Measurements from ENCODE around the gene PLCL1. TPM values are rescaled to one million over a fixed set of nuclear protein-coding genes. Genes with fewer than 3 reads are reported as not detected.

Gene PLCL1
- total RNA-seq, 1 donor from 2014 or later: 0.08 TPM

DNA sequence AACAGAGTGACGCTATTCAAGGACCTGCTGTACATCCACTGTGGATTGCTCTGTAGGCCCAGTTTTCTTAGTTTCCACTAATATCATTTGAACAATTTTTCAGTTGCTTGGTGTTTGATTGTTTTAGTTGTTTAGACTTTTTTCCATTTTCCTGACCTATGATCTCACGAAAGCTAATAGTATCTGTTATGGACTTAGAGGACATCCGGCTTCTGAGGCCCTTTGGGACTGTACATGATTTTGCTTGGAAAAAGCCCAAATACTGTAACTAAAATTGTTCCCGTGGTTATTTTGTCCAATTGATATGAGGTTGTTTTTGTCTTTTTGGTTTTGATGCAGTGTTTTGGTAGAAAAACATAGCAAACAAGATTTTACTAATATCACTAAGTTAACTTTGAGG lies 174.6 kb downstream of the PLCL1 start:
- TF ChIP-seq, protein P1, sequence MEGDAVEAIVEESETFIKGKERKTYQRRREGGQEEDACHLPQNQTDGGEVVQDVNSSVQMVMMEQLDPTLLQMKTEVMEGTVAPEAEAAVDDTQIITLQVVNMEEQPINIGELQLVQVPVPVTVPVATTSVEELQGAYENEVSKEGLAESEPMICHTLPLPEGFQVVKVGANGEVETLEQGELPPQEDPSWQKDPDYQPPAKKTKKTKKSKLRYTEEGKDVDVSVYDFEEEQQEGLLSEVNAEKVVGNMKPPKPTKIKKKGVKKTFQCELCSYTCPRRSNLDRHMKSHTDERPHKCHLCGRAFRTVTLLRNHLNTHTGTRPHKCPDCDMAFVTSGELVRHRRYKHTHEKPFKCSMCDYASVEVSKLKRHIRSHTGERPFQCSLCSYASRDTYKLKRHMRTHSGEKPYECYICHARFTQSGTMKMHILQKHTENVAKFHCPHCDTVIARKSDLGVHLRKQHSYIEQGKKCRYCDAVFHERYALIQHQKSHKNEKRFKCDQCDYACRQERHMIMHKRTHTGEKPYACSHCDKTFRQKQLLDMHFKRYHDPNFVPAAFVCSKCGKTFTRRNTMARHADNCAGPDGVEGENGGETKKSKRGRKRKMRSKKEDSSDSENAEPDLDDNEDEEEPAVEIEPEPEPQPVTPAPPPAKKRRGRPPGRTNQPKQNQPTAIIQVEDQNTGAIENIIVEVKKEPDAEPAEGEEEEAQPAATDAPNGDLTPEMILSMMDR (IDR thresholded peaks at IDR 0.05; ENCODE audit: insufficient read depth, low read length, poor library complexity, severe bottlenecking): no peak
- Histone ChIP-seq H3K4me3 (ENCODE audit: low read depth, low read length) (no peak overlapping the region), H3K36me3 (ENCODE audit: control insufficient read depth, insufficient read depth, low read length) (no peaks in the 10 kb centered on the region), H3K27me3 (ENCODE audit: control insufficient read depth, insufficient read depth, low read length) (no peaks in the 10 kb centered on the region)
- DNase-seq (ENCODE audit: low read depth): no peak

DNA sequence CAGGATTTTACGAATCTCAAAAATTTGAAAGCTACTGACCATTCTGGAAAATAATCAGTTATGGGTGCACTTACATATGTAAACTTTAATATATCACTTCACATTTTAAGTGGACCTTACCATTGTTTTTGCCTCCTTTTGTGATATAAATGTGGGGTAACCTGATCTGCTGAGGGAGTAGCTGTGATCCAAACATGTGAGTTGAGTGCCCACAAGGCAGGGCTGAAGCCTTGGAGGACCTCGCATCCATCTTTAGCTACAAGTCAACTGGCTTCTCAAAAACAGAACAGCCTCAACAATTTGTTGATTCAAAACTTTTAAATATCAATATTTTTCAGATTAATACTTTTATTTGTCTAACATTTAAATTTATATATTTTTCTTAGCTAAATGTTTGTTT lies 178.2 kb downstream of the PLCL1 start:
- Histone ChIP-seq H3K36me3 (ENCODE audit: control insufficient read depth, insufficient read depth, low read length) (no peaks in the 10 kb centered on the region), H3K27me3 (ENCODE audit: control insufficient read depth, insufficient read depth, low read length) (no peaks in the 10 kb centered on the region), H3K4me3 (ENCODE audit: low read depth, low read length) (no peak overlapping the region)
- DNase-seq (ENCODE audit: low read depth): no peak
- TF ChIP-seq, protein P1 (IDR thresholded peaks at IDR 0.05; ENCODE audit: insufficient read depth, low read length, poor library complexity, severe bottlenecking): no peak

DNA sequence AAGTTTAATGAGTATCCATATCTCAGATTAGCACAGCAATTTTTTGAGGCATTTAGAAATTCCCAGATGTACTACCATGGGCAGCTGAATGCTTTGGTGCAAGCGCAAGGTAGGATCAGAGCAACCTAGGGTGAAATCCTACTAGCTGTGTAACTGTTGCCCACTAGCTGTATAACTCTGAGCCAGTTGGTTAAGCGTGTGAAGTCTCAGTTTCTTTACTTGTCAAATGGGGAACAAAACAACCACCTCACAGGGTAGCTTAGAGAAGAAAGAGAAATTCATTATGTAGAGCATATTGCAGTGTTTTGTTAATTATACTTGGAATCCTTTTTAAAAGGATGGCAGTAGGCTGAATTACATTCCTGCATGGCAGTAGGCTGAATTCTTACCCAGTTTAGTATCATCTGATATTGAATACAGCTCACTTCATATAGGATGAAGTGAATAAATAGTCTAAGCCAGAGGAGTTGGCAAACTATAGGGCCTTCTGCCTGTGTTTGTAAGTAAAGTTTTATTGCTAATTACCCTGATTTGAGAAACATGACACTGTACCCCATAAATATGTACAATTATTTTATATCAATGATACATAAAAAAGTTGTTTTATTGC lies 180.7 kb downstream of the PLCL1 start:
- Histone ChIP-seq H3K36me3 (ENCODE audit: control insufficient read depth, insufficient read depth, low read length) (no peaks in the 10 kb centered on the region), H3K4me3 (ENCODE audit: low read depth, low read length) (no peak overlapping the region), H3K27me3 (ENCODE audit: control insufficient read depth, insufficient read depth, low read length) (no peaks in the 10 kb centered on the region)
- TF ChIP-seq, protein P1 (IDR thresholded peaks at IDR 0.05; ENCODE audit: insufficient read depth, low read length, poor library complexity, severe bottlenecking): no peak
- DNase-seq (ENCODE audit: low read depth): no peak

DNA sequence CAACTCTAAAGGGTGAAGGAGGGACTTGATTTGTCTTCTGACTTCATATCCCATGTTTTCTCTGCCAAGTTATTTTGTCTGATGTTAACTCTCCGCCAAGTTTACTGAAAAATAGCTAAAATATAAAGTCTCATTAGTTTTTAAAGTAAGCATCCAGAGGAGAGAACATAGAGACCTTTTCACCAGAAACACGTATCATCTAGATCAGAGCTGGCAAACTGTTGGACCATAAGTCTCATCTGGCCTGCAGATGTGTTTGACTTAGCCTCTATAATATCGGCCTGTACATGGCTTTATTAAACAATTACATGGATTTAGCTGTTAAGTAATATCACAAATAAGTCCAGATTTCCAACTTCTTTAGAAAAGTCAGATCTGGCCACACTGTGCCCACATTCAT lies 182.6 kb downstream of the PLCL1 start:
- Histone ChIP-seq H3K27me3 (ENCODE audit: control insufficient read depth, insufficient read depth, low read length) (no peaks in the 10 kb centered on the region), H3K36me3 (ENCODE audit: control insufficient read depth, insufficient read depth, low read length) (no peaks in the 10 kb centered on the region), H3K4me3 (ENCODE audit: low read depth, low read length) (no peak overlapping the region)
- DNase-seq (ENCODE audit: low read depth): no peak
- TF ChIP-seq, protein P1 (IDR thresholded peaks at IDR 0.05; ENCODE audit: insufficient read depth, low read length, poor library complexity, severe bottlenecking): no peak

DNA sequence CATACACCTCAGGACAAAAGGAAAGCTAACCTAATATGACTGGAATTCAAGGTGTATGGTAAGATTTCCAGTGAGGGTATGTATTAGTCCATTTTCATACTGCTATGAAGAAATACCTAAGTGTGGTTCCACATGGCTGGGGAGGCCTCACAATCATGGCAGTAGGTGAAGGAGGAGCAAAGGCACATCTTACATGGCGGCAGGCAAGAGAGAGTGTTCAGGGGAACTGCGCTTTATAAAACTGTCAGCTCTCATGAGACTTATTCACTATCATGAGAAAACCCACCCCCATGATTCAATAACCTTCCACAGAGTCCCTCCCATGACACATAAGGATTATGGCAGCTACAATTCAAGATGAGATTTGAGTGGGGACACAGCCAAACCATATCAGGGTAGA lies 186.0 kb downstream of the PLCL1 start:
- DNase-seq (ENCODE audit: low read depth): no peak
- H3K4me3 ChIP-seq (ENCODE audit: low read depth, low read length): no peak overlapping the region
- TF ChIP-seq, protein P1 (IDR thresholded peaks at IDR 0.05; ENCODE audit: insufficient read depth, low read length, poor library complexity, severe bottlenecking): no peak
- H3K27me3 ChIP-seq (ENCODE audit: control insufficient read depth, insufficient read depth, low read length): no peaks in the 10 kb centered on the region
- no peaks in the 10 kb centered on the region for H3K36me3 ChIP-seq (ENCODE audit: control insufficient read depth, insufficient read depth, low read length)

DNA sequence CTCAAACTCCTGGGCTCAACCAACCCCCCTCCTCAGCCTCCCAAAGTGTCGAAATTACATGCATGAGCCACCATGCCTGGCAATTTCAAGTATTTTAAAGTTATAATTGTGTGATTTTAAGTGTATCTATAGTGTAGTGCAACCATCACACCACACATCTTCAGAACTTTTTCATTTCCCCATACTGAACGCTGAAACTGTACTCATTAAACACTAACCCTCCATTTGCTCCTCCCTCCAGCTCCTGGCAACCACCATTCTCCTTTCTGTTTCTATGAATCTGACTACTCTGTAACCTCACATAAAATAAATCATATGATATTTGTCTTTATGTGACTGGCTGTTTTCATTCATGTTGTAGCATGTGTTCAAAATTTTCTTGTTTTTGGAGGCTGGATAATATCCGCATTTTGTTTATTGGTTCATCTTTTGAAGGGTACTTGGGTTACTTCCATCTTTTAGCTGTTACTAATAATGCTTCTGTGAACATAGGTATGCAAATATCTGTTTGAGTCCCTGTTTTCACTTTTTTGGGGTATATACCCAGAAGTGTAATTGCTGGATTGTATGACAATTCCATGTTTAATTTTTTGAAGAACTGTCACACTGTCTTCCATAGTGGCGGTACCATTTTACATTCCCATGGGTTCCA lies 188.2 kb downstream of the PLCL1 start:
- H3K27me3 ChIP-seq (ENCODE audit: control insufficient read depth, insufficient read depth, low read length): no peaks in the 10 kb centered on the region
- TF ChIP-seq, protein P1 (IDR thresholded peaks at IDR 0.05; ENCODE audit: insufficient read depth, low read length, poor library complexity, severe bottlenecking): no peak
- H3K4me3 ChIP-seq (ENCODE audit: low read depth, low read length): no peak overlapping the region
- H3K36me3 ChIP-seq (ENCODE audit: control insufficient read depth, insufficient read depth, low read length): no peaks in the 10 kb centered on the region
- DNase-seq (ENCODE audit: low read depth): no peak

All from kidney epithelial cell (primary cell).